ENCODE data around the gene ANKRD6.

Gene ANKRD6

GRCh38 chr6:89678531-89678930 is 245.6 kb downstream of the ANKRD6 start:
- no peaks in the 10 kb centered on the region for H3K9me2 ChIP-seq (replicated peaks; ENCODE audit: insufficient read depth, low read length)
- H3F3A ChIP-seq (ENCODE audit: insufficient read depth): no peaks in the 10 kb centered on the region
- no peak overlapping the region for H2AFZ ChIP-seq (ENCODE audit: low read depth, low read length, severe bottlenecking)
- H3K36me3 ChIP-seq (ENCODE audit: low read length): peaks cover 26% of the 10 kb centered on the region; the same call in 1 of the 2 replicates
- H3K79me2 ChIP-seq (ENCODE audit: insufficient read depth, low read length): no peaks in the 10 kb centered on the region
- no peak overlapping the region for H3K4me3 ChIP-seq (ENCODE audit: insufficient read depth, low read length, poor library complexity, severe bottlenecking)
- no peaks in the 10 kb centered on the region for H3K27me3 ChIP-seq (ENCODE audit: low read length)
- H4K20me1 ChIP-seq (ENCODE audit: low read depth, low read length): no peaks in the 10 kb centered on the region
- no peak overlapping the region for H3K9ac ChIP-seq (ENCODE audit: low read length)
- H3K4me2 ChIP-seq (ENCODE audit: low read depth, low read length, poor library complexity, severe bottlenecking): no peak overlapping the region
- TF ChIP-seq EZH2phosphoT487 (conservative IDR thresholded peaks at IDR 0.05; ENCODE audit: low read length): no peak
- no peak for TF ChIP-seq CTCF (IDR thresholded peaks at IDR 0.05; ENCODE audit: insufficient read depth, low read length, poor library complexity, severe bottlenecking)
- no peak overlapping the region for H3K27ac ChIP-seq (ENCODE audit: low read depth, low read length)
- no peaks in the 10 kb centered on the region for H3K9me3 ChIP-seq (ENCODE audit: insufficient read depth, low read length)

GRCh38 chr6:89679215-89680120 is 246.5 kb downstream of the ANKRD6 start:
- no peak for TF ChIP-seq EZH2phosphoT487 (conservative IDR thresholded peaks at IDR 0.05; ENCODE audit: low read length)
- TF ChIP-seq CTCF (IDR thresholded peaks at IDR 0.05; ENCODE audit: insufficient read depth, low read length, poor library complexity, severe bottlenecking): no peak

GRCh38 chr6:89680150-89680549 is 247.2 kb downstream of the ANKRD6 start:
- no peak overlapping the region for H3K4me2 ChIP-seq (ENCODE audit: low read depth, low read length, poor library complexity, severe bottlenecking)
- no peaks in the 10 kb centered on the region for H3K79me2 ChIP-seq (ENCODE audit: insufficient read depth, low read length)
- H3K9ac ChIP-seq (ENCODE audit: low read length): no peak overlapping the region
- H3K27ac ChIP-seq (ENCODE audit: low read depth, low read length): no peak overlapping the region
- H3K4me3 ChIP-seq (ENCODE audit: insufficient read depth, low read length, poor library complexity, severe bottlenecking): no peak overlapping the region
- H3K36me3 ChIP-seq (ENCODE audit: low read length): peaks cover 25% of the 10 kb centered on the region; the same call in 1 of the 2 replicates
- no peaks in the 10 kb centered on the region for H3K9me2 ChIP-seq (replicated peaks; ENCODE audit: insufficient read depth, low read length)
- TF ChIP-seq CTCF (IDR thresholded peaks at IDR 0.05; ENCODE audit: insufficient read depth, low read length, poor library complexity, severe bottlenecking): no peak
- no peak for TF ChIP-seq EZH2phosphoT487 (conservative IDR thresholded peaks at IDR 0.05; ENCODE audit: low read length)
- H2AFZ ChIP-seq (ENCODE audit: low read depth, low read length, severe bottlenecking): no peak overlapping the region
- no peaks in the 10 kb centered on the region for H3F3A ChIP-seq (ENCODE audit: insufficient read depth)
- H3K9me3 ChIP-seq (ENCODE audit: insufficient read depth, low read length): no peaks in the 10 kb centered on the region
- no peaks in the 10 kb centered on the region for H3K27me3 ChIP-seq (ENCODE audit: low read length)
- H4K20me1 ChIP-seq (ENCODE audit: low read depth, low read length): no peaks in the 10 kb centered on the region

More at GRCh38 chr6:89679215-89680120, 246.5 kb downstream of the ANKRD6 start:
- H3F3A ChIP-seq (ENCODE audit: insufficient read depth): no peaks in the 10 kb centered on the region
- H4K20me1 ChIP-seq (ENCODE audit: low read depth, low read length): no peaks in the 10 kb centered on the region
- H3K36me3 ChIP-seq (ENCODE audit: low read length): peaks cover 25% of the 10 kb centered on the region; the same call in 1 of the 2 replicates
- H3K27me3 ChIP-seq (ENCODE audit: low read length): no peaks in the 10 kb centered on the region
- no peak overlapping the region for H3K27ac ChIP-seq (ENCODE audit: low read depth, low read length)
- H3K9ac ChIP-seq (ENCODE audit: low read length): no peak overlapping the region
- no peaks in the 10 kb centered on the region for H3K79me2 ChIP-seq (ENCODE audit: insufficient read depth, low read length)
- no peaks in the 10 kb centered on the region for H3K9me2 ChIP-seq (replicated peaks; ENCODE audit: insufficient read depth, low read length)
- H2AFZ ChIP-seq (ENCODE audit: low read depth, low read length, severe bottlenecking): no peak overlapping the region
- no peaks in the 10 kb centered on the region for H3K9me3 ChIP-seq (ENCODE audit: insufficient read depth, low read length)
- no peak overlapping the region for H3K4me2 ChIP-seq (ENCODE audit: low read depth, low read length, poor library complexity, severe bottlenecking)
- no peak overlapping the region for H3K4me3 ChIP-seq (ENCODE audit: insufficient read depth, low read length, poor library complexity, severe bottlenecking)
